HTR-8/SVneo (cell line): ENCODE results near the gene CCDC177.
"Not testable (repeated sequence)": the region's sequence is repeated elsewhere in the genome, so short reads cannot be mapped to it uniquely, and the experiment has no call there.

Experiments
- DNase-seq: peaks from one replicate; pipeline ENCODE4 v3.0.0; 2011; ENCODE audit warnings: low spot score, mixed read lengths; ENCODE audit not compliant: insufficient read length
- FAIRE-seq: peaks from 2 replicates; lab custom pipeline; 2011; peaks lifted over from hg19 to GRCh38; lab: Jason Lieb, UNC

The CCDC177 gene

GRCh38 chr14:69605738-69606137 is 31.1 kb upstream of the CCDC177 start:
- no peak for DNase-seq
- peak; percentile 69 for FAIRE-seq

GRCh38 chr14:69600304-69600891 is 25.7 kb upstream of the CCDC177 start:
- DNase-seq: no peak
- FAIRE-seq: peak; percentile 77

- DNase-seq, FAIRE-seq: not testable (repeated sequence)
These were observed 24.8 kb upstream of the CCDC177 start for GRCh38 chr14:69599431-69599830.

- DNase-seq (no peak), FAIRE-seq (no peak)
These were observed 20.7 kb upstream of the CCDC177 start for GRCh38 chr14:69595336-69595735.

GRCh38 chr14:69594846-69595245 is 20.2 kb upstream of the CCDC177 start:
- no peak for DNase-seq
- FAIRE-seq: peak; percentile 90

GRCh38 chr14:69593018-69593677 is 18.5 kb upstream of the CCDC177 start:
- DNase-seq (no peak), FAIRE-seq (no peak)

- no peak for DNase-seq
- no peak for FAIRE-seq
These were observed 16.6 kb upstream of the CCDC177 start for GRCh38 chr14:69591317-69591716.

- FAIRE-seq (no peak), DNase-seq (no peak)
These were observed 12.7 kb upstream of the CCDC177 start for GRCh38 chr14:69587389-69587788.

GRCh38 chr14:69586404-69586803 is 11.7 kb upstream of the CCDC177 start:
- DNase-seq (no peak), FAIRE-seq (no peak)

GRCh38 chr14:69584389-69584788 is 9.7 kb upstream of the CCDC177 start:
- FAIRE-seq (no peak), DNase-seq (no peak)

- DNase-seq: no peak
- FAIRE-seq: no peak
These were observed 8.2 kb upstream of the CCDC177 start for GRCh38 chr14:69582829-69583228.

- FAIRE-seq: no peak
- DNase-seq: no peak
These were observed 7.5 kb upstream of the CCDC177 start for GRCh38 chr14:69582212-69582611.

- no peak for FAIRE-seq
- no peak for DNase-seq
These were observed 6.8 kb upstream of the CCDC177 start for GRCh38 chr14:69581316-69581935.

- FAIRE-seq: peak; percentile 89
- peak; percentile 79 for DNase-seq
These were observed 5.4 kb upstream of the CCDC177 start for GRCh38 chr14:69580009-69580577.

GRCh38 chr14:69579476-69579875 is 4.8 kb upstream of the CCDC177 start:
- DNase-seq: no peak
- no peak for FAIRE-seq

- no peak for FAIRE-seq
These were observed 254 bp upstream of the CCDC177 start for GRCh38 chr14:69574954-69575295.

GRCh38 chr14:69573831-69574262 is 824 bp downstream of the CCDC177 start:
- no peak for DNase-seq
- no peak for FAIRE-seq

More at GRCh38 chr14:69574954-69575295, 254 bp upstream of the CCDC177 start:
- no peak for DNase-seq

- FAIRE-seq: peak; percentile 46
- no peak for DNase-seq
These were observed 1.4 kb downstream of the CCDC177 start for GRCh38 chr14:69573205-69573830.

GRCh38 chr14:69572841-69573135 is 1.9 kb downstream of the CCDC177 start:
- no peak for FAIRE-seq
- DNase-seq: no peak

- FAIRE-seq (peak; percentile 96), DNase-seq (no peak)
These were observed 2.4 kb downstream of the CCDC177 start for GRCh38 chr14:69572030-69572840.
